Left renal pelvis (tissue), 4 donors: ENCODE measurements around the gene PIGL. TPM values are rescaled to one million over a fixed set of nuclear protein-coding genes. Genes with fewer than 3 reads are reported as not detected.

Source experiments
- DNase-seq, 4 donors: peaks; one replicate each; pipeline ENCODE4 v3.0.0-alpha.2; 2013; ENCODE audit warnings: low read depth in 4 of 4, low spot score in 3 of 4
- polyA plus RNA-seq, 4 donors: library from polyadenylated mRNA; unstranded; fragments of 120-200 nt; gene quantifications; one replicate each; pipeline ENCODE4 v1.2.1, GENCODE V29; 2013; ENCODE audit not compliant: insufficient read length in 4 of 4

PIGL gene
- polyA plus RNA-seq, 4 donors: 24.9 to 42.3 (median 28.4) TPM

DNA sequence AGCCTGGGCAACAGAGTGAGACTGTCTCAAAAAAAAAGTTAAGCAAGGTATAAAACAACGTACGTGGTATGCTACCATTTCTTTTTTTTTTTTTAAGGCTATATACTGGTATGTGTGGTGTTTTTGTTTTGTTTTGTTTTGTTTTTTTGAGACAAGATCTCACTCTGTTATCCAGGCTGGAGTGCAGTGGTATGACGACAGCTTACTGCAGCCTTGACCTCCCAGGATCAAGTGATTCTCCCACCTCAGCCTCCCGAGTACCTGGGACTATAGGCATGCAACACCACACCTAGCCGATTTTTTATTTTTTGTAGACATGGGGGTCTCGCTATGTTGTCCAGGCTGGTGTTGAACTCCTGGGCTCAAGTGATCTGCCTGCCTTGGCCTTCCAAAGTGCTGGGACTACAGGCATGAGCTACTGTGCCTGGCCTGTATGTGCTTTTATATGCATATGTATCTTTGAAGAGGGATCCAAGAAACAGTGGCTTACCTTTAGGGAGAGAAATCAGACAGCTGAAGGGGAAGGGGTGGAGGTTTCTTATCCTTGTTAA, 129.8 kb downstream of the PIGL start:
- no peak for DNase-seq

DNA sequence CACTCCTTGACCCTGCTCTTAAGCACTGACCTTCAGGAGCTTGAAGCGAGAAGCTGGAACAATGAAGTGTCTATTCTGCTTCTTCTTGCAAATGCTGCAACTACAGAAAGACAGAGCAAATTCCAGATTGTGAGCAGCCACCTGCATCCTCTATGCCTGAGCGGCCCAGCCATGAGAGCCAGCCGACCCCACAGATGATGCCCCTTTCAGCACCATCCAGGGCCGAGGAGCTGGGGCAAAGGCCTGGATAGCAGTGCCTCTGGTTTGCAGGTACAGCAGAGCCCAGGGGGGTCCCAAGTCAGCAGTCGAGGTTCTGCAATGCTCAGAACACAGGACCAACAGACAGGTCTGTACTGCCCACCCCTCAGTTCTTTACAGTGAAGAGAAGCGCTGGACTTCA, 131.6 kb downstream of the PIGL start:
- DNase-seq: no peak

DNA sequence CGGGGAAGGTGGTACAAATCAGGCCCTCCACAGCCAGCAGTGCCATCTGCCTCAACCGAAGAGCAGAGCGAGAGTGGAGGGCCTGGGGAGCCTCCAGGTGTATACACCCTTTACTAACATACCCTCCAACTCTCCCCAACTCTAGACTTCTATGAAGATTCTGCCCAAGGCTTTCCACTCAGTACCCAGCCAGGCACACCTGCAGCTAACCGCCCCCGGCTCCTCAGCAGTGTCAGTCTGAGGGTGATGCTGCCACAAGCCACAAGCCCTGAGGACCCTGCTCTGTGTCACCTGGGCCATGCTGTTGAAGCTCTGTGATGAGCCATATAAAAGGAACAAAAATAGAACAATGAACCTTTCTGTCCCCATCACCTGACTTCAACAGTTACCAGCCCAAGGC, 132.4 kb downstream of the PIGL start:
- no peak for DNase-seq

DNA sequence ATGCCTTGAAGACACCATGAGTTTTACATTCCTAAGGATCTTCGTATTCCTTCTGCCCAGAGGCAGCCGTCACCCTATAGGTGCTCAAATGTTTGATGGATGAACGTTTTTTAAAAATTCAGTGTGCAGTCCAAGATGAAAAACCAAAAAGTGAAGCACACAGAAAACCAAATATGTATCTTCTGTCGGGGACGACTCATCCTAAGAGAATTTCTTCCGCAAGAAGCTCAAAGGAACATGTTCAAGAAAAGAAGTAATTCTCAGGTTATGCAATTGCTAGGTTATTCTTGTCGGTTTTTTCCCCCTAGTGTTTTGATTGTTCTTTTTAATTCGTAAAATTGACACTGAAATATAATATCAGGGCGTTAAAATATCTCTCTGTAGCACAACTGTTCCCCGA, 134.8 kb downstream of the PIGL start:
- no peak for DNase-seq

DNA sequence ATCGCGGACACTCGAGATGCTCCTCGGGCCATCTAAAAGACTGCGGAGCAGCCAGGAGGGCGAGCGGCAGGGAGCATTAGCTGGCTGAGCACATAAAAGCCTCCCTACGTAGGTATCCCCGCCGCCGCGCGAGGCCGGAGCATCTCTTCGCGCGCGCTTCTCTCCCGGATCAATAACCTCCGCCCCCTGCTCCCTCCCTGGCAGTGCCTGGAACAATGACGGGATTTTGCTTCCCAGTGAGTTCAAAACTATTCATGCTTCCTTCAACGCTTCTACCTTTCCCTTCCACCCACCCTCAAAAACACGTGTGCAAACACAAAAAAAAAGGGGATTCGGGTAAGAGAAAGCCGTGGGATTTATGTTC, 135.3 kb downstream of the PIGL start:
- DNase-seq: peak in 2 of 4 donors; percentile 14 to 15

DNA sequence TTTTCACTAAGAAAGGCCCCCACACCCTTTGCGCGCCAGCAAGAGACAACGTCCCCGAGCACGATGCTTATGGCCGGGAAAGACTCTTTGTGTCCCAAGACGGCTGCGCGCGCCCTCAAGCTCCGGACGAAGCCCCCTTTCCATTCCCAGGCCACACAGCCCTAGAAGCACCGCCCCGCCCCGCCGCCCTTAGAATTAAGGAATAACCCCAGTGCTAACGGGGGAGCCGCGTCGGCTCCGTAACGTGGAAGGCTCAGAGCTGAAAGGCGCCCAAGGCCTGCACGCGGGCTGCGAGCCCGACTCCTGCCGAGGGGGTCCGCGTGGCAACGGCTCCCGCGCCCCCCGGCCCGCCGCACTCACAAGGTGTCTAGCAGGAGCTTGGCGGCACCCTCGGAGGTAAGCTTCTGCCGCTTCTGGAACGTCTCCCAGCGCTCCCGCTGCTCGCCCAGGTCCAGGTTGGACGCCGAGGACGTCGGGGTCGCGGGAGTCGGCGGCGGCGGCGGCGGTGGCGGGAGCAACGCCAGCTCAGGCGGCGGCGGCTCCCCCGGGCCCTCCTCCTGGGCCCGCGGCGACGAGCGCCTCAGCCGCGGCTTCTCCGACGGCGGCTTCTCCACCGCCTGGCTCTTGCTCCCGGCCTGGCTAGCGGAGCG, 135.8 kb downstream of the PIGL start:
- DNase-seq: peak in 2 of 4 donors; percentile 33

DNA sequence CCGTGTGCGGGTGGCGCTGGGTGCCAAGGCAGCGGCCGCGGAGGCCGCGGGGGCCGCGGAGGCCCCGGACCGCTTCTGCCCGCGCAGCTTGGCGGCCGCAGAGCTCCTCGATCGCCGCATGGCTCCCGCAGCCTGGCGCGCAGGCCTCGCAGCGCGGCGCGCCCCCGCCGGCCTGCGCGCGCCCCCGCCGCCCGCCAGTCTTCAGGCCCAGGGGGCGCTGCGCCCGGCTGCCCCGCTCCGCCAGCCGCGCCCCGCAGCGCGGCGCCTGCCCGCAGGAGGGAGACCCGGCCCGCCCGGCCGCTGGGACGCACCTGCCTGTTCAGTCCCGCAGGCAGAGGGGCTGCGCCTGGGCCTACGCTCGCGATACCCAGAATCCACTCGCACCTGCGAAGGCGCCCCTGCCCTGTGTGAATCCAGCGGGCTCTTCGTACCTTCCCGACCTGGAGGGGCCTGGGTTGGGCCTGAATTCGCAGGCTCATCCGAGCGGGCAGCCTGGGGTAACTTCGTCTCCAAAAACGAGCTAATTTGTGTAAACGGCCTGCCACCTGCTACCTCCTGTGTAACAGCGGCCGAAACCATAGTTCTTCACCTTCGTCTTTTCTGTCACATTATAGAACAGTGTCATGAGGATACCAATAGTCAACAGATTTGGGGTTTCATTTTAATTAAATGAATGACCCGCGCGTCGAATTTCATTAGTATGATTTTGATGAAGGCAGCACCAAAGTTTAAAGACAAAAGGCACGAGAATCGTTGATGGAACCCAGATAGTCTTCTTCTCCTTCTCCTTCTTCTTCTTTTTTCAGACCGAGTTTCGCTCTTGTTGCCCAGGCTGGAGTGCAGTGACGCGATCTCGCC, 136.5 kb downstream of the PIGL start, which contains the start of gene CENPV:
Gene CENPV (minus strand): TSS at position 153 of the 858 bp plus-strand sequence. CDS start 33 bp downstream, at position 120.
- peak in 2 of 4 donors; percentile 21 to 31 for DNase-seq

DNA sequence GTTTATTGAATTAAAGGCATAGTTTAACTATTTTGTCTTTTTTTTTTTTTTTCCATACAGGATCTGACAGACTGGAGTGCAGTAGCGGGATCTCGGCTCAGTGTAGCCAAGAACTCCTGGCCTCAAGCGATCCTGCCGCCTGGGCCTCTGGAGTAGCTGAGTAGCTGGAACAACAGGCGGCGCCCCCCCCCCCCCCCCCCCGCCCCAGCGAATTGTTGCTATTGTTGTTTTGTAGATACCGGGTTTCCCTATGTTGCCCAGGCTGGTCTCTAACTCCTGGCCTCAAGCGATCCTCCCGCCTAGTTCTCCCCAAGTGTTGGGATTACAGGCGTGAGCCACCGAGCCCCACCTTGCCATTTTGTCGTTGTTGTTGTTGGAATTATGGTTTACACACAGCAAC, 137.6 kb downstream of the PIGL start:
- DNase-seq: no peak

DNA sequence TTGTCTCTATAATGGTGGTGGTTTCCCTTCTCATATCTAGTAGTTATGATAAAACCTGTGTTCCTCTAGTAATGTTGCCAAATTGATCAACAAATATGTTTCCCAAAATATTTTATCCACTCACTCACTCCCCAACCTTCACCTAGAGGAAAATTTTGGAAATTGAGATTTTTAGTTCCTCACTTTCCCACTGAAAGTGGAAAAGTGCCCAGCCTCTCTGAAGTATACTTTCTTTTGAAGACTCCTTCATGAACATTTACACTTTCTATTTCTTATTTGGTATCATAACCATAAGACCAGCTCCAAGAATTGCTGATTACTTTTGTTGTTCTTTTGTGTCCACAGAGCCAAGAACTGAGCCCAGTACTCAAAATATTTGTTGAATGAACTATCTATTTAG, 141.4 kb downstream of the PIGL start:
- DNase-seq: no peak

DNA sequence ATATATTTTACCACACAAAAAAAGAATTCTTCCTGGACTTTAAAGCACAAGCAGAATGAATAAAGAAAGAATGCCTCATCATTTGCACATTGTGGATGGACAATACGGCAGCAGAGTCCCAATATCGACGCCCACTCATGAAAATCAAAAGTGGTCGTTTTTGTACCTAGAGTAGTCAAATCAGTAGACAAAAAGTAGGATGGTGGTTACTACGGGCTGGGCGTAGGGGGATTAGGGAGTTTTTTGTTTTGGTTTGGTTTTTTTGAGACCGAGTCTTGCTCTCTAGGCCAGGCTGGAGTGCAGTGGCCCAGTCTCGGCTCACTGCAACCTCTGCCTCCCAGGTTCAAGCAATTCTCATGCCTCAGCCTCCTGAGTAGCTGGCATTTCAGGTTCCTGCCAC, 144.9 kb downstream of the PIGL start:
- DNase-seq: no peak

DNA sequence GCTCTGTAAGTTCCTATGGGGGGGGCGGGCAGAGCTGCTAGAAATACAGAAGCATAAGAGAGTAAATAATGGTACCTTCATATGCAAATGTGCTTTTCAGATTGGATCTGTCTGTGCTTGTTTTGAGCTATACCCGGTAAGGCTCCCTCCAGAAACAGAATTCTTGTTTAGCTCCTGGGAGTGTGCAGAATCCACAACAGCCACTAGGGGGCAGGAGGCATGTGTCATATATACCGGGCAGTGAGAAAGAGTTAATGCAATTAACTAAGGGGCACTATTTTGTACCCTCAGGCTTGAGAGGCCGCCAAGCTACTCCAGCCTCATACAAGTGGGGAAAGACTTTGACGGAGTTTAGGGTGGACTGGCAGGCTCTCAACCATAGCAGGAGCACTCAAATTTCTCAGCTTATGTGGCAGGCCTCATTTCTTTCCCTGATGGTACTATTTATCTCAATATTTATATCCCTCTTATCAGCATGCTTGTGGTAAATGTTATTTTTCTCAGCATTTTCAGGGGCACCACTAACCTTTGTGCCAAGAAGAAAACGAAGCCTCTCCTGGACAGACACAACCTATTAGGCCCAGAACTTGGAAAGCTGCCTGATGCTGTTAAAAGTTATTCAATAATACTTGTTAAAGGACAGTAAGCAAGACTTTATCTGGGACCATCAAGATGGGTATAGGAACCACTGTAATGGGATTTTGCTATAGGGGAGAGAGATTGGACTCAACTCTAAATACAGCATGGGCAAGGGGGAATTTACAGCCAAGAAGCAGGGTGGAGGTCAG, 146.9 kb downstream of the PIGL start:
- peak in 2 of 4 donors; percentile 39 to 47 for DNase-seq

DNA sequence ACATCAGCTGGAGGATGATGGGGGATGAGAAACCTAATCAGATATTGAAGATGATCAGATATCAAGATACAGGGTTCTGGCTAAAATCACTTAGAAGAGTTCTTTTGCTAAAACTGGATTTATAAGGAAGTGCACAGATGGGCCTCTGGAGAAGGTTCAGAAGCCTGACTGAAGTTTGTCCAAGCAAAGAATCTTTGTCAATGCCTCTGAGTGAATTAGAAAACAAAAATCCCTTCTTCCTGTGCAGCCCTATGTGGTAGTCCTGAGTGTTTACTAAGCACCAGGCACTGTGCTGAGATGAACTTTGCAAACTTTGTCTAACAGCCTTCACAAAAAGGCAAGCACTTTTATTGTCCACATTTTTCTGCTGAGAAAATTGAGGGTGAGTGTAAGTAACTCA, 147.6 kb downstream of the PIGL start:
- no peak for DNase-seq

DNA sequence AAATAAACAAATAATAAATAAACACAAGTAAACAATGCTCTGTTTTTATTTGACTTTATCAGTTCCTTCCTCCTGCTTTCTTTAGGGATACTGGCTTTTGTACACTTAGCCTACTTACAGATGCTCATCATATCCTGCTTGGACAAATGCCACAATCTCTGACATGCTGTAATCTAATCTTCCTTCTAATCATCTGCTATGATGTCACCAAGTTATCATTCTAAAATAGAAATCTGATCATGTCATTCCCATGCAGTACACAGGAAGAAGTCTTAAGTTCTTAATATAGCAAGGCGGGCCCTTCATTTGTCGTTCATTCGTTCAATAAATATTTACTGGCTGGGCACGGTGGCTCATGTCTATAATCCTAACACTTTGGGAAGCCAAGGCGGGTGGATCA, 154.7 kb downstream of the PIGL start:
- no peak for DNase-seq

DNA sequence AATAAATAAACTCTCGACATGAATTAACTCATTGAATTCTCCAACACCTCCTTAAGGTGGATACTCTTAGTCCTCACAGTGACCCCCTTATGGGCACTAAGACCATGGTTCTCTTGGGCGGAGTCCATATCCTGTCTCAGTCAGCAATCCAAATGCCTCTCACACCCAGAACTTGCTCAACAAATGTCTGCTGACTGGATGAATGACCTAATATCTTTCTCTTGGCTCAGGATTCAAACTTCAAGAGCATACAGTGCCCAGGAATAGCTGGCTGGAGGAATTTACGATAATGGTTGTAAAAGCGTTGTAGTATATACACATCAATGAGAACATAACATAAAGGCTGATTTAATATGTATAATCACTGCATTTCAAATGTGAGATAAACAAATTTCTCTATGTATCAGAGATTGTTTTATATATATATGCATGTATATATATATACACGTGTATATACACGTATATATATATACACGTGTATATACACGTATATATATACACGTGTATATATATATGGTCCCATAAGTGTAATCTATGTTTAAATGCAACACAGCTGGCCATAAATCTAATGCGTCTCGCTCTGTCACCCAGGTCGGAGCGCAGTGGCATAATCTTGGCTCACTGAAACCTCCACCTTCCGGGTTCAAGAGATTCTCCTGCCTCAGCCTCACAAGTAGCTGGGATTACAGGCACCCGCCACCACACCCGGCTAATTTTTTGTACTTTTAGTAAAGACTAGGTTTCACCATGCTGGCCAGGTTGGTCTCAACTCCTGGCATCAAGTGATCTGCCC, 157.3 kb downstream of the PIGL start:
- no peak for DNase-seq

Other genes starting within 250 kb of the PIGL start
- 10 to 100 TPM; 31.6 to 63.5 (median 47.7) TPM for gene ZSWIM7, start 217.5 kb upstream of the PIGL start, polyA plus RNA-seq
- 10 to 100 TPM; 31.6 to 67.6 (median 62.8) TPM for gene TTC19, start 217.4 kb upstream of the PIGL start, polyA plus RNA-seq
- 100 to 1,000 TPM in 3 of 4 donors, 10 to 100 TPM in 1; 66.5 to 109 (median 108) TPM for gene NCOR1, start 1.7 kb upstream of the PIGL start, polyA plus RNA-seq
- 10 to 100 TPM; 46.6 to 83.9 (median 72.6) TPM for gene CENPV, start 136.3 kb downstream of the PIGL start, polyA plus RNA-seq
- gene UBB, start 163.9 kb downstream of the PIGL start, polyA plus RNA-seq: 1,000 to 10,000 TPM; 1,845 to 2,180 (median 2,039) TPM
- gene TRPV2, start 198.4 kb downstream of the PIGL start, polyA plus RNA-seq: 1 to 10 TPM; 1.7 to 3.8 (median 3.1) TPM